Measurements from ENCODE around the gene CSNK1E. TPM values are rescaled to one million over a fixed set of nuclear protein-coding genes. Genes with fewer than 3 reads are reported as not detected.

The CSNK1E gene
- total and polyA plus RNA-seq, 2 of the 8 experiments (the other 6 are each of a cell fraction or from before 2014, with no cell fraction given), result 247 to 263 TPM

DNA sequence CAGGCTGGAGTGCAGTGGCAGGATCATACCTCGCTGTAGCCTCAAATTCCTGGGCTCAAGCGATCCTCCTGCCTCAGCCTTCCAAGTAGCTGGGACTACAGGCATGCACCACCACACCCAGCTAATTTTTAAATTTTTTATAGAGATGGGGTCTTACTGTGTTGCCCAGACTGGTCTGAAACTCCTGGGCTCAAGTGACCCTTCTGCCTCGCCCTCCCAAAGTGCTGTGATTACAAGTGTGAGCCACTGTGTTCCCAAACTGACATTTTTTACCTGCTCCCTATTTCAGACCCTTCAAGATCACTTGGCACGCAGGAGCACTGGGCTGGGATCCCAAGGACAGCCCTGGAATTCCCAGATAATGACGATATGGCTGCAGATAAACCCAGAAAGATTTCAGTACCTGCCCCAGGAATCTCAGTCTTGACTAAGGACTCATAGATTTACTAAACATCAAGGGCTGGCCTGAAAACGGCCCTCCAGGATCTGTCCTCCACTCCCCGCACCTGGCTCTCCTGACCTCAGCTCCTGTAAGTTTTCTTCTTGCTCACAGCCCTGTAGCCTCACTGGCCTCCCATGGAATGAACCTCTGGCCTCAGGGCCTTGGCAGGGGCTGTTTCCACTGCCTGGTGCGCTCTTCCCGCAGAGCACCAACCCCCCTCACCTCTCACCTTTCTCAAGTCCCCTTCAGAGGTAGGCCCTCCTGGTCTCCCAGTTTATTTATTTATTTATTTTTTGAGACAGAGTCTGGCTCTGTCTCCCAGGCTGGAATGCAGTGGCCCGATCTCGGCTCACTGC, 3.6 kb upstream of the CSNK1E start (continued):
- TF ChIP-seq NRF1 (IDR thresholded peaks at IDR 0.05; ENCODE audit: low read depth, low read length), result no peak
- no peak for TF ChIP-seq KDM1A (IDR thresholded peaks at IDR 0.05; ENCODE audit: borderline replicate concordance, low read length)

Data from H1 (cell line).